Measurements from ENCODE around the gene NAALADL2.
"Not testable (repeated sequence)": the region's sequence is repeated elsewhere in the genome, so short reads cannot be mapped to it uniquely, and the experiment has no call there.

Gene NAALADL2

DNA sequence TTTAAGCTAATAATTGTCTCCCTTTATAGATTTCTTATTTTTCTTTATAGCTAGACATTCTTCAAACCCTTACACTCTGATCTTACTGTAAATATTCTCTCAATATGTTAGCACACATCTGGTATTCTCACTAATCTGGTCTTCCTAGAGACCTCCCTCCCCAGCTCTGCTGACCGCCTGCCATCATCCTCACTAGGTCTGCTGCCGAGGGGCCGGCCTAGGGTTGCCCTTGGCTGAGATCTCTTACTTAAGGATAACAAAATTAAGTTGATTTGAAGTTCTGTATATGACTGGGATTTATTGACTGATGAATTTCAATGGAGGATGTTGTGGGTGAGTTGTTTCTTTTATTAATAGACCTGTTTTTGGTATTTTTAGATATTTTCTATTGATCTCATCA, 586.6 kb downstream of the NAALADL2 start:
- DNase-seq = no peak

DNA sequence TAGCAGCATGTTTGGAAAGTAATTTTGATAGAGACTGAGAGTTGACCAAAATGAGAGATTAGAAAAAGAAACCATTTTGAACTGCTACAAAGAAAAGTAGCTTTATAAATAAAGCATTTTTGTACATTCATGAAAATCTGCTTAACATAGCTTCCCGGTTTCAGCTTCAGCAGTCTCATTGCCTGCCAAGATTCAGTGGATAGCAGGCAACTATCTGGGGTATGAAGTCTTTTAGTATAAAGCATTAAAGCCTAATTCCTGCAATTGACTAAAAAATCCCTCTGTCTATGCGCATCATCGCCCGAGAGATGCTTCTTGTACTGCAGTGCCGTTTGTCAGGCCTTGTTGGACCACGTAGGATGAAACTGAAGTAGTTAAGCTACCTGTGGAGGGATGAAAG, 588.4 kb downstream of the NAALADL2 start:
- DNase-seq = no peak

DNA sequence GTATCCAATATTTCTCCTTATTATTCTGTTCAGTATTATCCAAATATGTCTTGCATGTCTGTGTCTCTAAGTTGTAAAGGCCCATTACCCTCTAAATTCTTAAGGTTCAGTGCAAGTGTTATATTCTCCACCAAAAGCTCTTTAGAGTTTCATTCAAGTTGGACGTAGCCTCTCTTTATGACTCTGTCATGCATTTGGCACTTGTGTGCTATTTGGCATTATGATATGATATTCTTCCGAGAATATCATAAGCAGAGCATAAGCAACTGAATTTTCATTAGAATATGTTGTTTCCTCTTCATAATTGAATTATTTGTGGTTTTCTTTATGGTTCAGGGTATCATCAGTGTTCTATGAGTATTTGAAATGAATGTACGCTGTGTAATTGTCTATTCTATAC, 594.2 kb downstream of the NAALADL2 start:
- DNase-seq = no peak

DNA sequence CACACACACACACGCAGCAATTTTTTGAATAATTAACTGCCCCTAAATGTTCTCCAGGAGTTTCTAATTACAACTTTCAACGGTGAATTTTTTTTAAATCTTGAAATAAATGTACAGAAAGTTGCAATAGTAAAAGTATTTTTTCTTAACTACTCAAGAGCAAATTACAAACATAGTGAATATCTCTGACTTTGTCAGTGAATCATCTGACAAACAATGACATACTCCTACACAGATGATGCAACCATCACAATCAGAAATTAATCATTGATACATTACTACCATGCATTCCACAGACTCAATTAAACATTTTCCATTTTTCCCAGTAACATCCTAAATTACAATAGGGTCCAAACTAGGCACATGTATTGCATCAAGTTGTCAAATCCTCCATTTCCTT, 597.3 kb downstream of the NAALADL2 start:
- no peak for DNase-seq

DNA sequence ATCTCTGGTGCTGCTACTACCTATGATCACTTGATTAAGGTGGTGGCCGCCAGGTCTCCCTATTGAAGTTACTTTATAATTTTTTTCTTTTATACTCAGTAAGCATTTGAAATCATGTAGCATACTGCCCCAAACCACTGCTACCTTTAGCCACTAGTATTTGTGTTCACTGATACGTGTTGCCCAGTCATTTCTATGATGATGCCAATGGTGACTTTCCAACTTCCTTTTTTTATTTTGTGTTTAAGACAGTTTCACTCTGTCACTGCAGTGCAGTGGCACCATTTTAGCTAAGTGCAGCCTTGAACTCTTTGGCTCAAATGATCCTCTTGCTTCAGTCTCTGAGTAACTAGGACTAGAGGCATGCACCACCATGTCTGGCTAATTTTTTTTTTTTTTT, 598.2 kb downstream of the NAALADL2 start:
- no peak for DNase-seq

DNA sequence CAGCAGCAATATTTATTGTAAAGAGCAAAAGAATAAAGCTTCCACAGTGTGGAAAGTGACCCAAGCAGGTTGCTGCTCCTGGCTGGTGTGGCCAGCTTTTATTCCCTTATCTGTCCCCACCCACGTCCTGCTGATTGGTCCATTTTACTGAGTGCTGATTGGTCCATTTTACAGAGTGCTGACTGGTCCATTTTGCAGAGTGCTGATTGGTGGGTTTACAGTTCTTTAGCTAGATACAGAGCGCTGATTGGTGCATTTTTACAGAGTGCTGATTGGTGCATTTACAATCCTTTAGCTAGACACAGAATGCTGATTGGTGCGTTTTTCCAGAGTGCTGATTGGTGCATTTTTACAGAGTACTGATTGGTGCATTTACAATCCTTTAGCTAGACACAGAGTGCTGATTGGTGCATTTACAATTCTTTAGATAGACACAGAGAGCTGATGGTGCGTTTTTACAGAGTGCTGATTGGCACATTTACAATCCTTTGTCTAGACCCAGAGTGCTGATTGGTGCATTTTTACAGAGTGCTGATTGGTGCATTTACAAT, 601.8 kb downstream of the NAALADL2 start:
- DNase-seq = not testable (repeated sequence)

DNA sequence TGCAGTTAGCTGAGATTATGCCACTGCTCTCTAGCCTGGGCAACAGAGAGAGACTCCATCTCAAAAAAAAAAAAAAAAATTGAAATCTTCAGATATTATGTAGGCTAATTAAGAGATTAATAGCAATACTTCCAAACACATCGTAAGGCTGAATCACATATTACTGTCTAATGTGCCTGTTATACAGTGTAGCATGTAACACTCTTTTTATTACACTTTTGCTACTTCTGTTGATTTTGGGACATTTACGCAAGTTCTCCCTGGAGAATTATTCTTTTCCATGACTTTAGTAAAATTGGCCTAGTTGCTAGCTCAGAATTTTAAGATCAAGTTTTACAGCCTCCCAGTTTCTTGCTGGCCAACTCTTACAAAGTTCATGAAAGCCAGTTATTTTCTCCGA, 605.2 kb downstream of the NAALADL2 start:
- no peak for DNase-seq

DNA sequence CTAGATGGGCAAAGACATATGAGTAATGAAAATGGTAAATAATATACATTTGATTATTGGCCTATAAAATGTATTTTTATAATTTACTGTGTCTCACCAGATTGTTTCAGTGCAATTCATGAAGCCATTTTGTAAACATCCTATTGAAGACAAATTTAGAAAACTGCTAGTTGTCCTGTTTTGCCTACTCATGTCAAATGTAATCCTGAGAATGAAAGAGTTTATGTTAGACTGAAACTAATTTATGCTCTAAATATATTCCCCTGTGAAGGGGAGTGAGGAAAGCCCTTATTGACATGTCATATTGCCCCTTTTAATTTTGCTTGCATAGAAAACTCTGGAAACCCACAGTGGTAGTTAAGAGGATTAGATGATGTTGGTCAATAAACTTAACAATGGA, 610.0 kb downstream of the NAALADL2 start:
- DNase-seq = no peak

DNA sequence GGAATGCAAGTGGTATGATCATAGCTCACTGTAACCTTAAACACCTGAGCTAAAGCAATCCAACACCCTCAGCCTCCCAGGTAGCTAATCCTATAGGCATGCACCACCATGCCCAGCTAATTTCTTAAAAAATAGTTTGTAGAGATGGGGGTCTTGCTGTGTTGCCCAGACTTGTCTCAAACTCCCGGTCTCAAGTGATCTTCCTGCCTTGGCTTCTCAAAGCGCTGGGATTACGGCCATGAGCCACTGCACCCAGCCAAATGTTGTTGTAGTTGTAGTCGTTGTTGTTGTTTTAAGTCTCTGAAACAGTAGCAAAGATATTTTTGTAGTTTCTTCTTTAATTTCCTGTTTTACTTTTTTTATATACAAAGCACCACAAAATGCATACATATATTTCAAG, 616.6 kb downstream of the NAALADL2 start:
- DNase-seq = no peak

DNA sequence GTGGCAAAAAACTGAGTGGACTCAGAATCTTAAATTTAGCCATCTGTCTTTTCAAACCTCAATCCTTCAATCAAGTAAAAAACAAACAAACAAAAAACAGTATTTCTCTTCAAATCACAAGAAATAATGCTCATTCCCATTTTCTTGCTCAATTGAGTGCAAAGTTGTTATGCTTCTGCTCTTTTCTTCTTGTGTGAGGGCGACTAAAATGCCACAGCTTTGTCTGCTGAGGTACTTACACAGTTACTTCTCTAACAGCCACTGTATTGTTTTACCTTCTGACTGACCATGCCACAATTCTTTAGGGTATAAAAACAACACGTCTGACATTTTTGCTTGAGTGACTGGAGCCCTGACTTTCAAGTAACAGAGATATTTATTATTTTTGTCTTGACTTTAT, 617.4 kb downstream of the NAALADL2 start:
- no peak for DNase-seq

DNA sequence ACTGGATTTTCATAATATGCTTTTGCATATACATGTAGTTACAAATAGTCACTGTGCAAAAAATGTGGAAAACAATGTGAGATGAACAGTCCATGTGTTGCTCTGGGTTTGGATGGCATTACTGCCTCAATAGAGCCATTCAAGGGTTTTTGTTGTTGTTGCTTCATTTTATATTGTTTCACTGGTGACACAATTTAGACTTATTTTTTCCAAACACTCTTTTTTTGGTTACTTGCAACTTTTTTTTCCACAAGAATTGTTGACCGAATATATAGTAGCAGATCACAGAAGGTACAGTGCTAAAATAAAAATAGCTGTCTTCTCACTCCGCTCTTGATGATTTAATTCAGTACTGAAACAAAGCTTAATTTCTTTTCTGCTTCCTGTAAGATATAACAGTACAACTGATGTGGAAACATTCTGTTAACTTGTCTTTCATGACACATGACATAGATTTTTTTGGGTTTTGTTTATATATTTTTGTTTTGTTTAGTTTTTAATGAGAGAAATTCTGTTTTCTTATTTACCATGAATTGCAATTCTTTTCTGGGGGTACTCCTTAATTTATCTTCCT, 618.6 kb downstream of the NAALADL2 start:
- DNase-seq = no peak

DNA sequence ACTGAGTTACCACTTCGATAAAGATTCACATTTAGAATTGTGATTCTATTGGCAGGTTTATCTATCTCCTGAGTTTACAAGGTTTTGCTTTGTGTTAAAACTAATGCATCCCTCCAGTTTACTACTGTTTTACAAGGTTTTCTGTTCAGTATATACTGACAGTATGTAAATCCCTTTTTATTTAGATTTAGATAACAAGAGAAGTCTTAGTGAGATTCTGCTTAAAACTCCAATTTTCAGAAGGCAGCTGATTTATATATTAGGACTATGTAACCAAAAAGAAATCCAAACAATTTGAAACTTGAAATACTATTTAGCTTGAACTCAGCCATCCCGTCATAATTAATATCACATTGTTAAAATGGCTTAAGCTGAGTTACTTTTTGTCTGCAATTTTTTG, 619.2 kb downstream of the NAALADL2 start:
- no peak for DNase-seq

DNA sequence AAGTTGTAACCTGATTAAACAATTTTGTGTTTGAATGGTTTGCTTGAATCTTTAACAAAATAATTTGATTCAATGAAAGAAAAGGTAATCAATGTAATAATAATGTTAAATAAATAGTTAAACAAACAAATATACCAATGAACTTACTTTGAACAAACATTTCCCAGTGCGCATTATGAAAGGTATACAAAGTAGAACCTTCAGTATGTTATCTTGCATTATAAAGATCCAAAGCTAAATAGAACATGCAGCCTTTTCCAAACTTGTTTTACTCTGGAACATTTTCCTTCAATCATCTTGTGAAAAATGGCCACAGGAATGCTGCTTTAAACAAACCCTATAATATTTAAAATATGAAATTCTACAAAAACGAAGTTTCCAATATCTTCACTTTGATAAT, 620.0 kb downstream of the NAALADL2 start:
- DNase-seq = no peak

DNA sequence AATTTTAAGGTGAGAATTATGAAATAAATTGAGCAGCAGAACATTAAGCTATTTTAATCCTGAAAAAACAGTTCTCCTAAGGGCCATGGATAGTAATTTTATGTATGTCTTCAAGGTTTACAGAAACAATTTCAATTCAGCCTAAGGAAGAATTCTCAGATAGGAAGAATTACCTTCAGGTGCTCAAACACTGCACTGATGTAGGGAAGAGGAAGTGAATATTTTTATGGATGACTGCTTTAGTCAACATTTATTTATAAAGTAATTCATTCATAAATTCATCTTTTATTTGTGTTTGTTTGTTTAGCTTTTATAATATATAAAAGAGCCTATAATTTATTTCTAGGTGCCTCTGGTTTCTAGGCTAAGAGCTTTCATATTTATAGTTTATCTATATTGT, 620.7 kb downstream of the NAALADL2 start:
- DNase-seq = no peak

DNA sequence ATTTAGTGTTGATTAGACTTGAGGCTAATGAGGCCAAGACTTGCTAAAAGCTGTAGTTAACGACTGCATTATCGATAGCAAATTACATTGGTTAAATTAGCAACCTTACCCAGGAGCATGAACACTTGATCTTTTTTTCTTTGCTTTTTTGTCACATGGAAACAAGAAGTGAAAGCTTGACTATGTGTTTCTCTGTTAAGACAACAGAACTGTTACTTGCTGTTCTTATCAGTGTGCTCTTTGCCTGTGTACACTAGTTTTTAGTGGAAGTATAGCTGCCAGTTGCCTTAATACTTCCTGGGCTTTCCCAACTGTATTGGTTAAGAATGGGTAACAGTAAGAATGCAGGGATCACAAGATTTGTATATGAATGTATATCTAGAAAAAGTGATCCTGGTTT, 625.5 kb downstream of the NAALADL2 start:
- no peak for DNase-seq

DNA sequence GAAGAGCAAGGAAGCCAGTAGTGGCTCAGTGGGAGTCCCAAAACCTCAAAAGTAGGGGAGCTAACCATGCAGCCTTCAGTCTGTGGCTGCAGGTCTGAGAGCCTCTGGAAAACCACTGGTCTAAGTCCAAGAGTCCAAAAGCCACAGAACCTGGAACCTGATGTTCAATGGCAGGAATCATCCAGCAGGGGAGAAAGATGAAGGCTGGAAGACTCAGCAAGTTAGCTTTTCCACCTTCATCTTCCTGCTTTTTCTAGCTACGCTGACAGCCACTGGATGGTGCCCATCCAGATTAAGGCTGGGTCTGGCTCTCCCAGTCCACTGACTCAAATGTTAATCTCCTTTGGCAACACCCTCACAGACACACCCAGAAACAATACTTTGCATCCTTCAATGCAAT, 626.3 kb downstream of the NAALADL2 start:
- no peak for DNase-seq

DNA sequence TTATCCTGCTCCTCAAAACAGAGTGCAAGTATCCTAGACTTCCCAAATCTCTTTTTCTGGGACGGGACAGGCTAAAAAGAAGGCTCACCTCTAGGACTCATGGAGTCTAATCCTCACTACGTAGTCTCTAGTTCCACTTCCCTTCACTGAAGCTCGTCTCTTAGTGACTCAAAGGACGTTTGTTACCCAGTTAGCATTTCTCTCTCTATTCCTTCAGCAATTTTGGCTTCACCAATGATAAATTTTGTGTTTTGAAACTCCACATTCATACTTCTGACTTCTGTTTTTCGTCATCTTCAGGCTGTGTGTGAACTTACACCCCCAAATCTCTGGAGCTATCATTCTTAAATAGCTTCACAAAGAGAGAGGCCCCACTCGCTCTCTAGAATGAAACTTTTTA, 627.1 kb downstream of the NAALADL2 start:
- no peak for DNase-seq

DNA sequence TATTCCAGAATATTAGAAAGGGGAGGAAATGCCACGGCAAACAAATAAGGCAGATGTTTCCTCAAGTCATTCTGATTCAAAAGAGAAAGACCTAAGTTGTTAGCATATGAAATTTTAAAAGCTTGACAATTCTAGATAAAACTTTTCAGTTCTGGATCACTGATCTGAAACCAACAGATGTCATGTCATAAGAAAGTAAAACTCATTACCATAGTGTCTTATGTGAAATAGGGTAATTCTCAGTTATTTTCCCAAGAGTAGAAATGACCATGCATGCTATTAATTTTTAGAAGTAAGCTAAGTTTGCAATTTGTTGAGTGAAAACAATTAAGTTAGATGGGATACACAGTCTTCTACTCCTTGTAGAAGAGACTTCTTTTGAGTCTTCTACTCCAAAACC, 630.3 kb downstream of the NAALADL2 start:
- no peak for DNase-seq

DNA sequence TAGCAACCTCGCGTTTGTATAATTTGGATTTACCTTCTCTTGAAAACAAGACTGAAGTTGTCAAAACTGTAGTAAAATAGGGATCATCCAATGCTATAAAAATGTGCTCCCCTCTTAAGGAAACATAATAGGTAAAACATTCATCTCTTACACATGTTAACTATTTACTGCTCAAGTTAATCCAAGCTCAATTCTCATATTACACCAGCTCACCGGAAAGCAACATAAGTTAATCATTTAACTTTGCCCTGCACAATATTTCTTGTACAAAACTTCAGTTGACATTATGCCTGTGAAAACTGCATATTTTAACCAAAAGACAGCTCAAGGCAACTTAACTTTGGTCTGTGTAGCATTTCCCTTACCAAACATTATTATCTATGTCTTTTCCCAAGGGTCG, 634.2 kb downstream of the NAALADL2 start:
- no peak for DNase-seq

DNA sequence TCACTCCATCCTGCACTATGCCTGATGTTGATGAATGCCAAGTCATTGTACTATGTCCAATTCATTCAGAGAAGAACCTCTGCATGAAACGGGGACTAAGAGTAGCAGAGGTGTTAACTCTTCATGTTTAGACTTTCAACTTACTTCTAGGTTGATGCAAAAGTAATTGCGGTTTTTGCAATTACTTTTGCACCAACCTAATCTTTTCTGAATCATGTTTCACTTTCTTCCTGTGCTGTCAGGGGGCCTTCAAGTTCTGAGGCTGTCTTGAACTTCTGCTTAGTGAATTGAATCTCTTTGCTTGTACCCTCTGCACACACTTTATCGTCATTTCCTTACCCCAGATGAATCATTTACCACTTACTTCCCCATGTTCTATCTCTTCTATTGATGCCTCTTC, 636.2 kb downstream of the NAALADL2 start:
- DNase-seq = no peak

DNA sequence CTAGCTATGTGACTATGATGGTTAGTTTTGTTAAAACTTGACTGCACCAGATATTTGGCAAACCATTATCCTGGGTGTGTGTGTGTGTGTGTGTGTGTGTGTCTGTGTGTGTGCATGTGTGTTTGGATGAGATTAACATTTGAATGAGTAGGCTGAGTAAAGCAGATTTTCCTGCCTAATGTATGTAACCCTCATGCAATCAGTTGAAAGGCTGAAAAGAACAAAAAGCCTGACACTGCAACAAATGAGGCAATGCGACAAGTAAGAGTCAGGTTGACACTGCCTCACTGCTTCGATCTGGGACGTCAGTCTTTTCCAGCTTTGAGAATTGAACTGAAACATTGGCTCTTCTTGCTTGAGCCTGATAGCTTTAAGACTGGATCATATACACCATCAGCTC, 643.0 kb downstream of the NAALADL2 start:
- DNase-seq = no peak

DNA sequence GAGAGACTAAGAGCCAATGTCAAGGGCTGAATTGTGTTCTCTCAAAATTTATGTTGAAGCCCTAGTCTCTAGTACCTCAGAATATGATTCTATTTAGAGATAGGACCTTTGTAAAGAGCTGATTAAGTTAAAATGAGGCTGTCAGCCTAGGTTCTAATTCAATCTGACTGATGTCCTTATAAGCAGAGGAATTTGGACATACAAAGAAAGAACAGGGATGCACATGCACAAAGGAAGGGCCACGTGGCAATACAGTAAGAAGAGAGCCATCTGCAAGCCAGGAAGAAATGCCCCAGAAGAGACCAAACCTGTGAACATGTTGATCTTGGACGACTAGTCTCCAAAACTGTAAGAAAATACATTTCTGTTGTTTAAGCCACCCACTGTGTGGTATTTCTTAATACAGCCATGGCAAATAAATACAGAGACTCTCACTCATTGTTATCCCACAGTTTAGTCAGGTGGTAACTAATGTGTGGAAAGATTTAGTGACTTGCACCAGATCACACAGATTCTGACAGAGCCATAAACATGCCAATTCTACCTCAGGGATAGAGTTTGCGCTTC, 652.2 kb downstream of the NAALADL2 start:
- no peak for DNase-seq

DNA sequence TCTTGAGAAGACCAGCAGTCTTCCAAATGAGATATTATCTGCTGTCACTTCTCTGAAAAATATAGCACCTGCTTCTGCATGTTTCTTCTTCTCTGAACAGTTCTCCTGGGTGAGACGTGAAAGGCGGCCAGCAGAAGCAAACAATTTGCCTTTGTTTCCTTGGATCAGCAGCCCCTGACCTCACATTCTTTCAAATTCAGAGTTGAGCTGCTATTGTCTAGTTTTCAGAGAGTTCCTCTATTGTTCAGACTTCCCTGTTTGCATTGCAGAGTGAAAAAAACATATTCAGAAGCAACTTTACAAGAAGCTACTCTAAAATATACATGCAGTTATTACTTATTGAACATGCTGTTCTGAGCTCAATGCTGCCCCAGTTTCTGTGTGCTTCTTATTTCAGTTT, 653.6 kb downstream of the NAALADL2 start:
- no peak for DNase-seq

DNA sequence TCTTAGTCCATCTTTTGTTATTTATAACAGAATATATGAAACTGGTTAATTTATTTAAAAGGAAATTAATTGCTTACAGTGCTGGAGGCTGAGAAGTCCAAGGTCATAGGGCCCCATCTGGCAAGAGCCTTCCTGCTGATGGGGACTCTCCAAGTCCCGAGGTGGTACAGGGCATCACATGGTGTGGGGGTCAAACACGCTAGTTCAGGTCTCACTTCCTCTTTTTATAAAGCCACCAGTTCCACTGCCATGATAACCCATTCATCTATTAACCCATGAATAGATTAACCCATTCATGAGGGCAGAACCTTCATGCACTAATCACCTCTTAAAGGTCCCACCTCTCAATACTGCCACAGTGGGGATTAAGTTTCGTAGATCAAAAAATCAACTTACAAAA, 659.3 kb downstream of the NAALADL2 start:
- DNase-seq = no peak

DNA sequence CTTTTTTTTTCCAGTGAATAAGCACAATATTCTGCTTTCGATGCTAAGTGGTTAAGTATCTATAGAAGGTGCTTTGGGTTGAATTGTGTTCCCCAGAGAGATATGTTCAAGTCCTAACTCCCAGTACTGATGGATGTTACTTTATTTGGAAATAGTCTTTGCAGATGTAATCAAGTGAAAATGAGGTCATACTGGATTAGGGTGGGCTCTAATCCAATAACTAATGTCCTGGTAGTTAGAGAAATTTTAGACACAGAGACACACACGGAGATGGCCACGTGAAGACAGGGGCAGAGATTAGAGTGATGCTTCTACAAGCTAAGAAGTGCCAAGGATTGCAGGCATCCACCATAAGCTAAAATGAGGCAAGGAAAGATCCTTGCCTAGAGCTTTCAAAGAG, 662.3 kb downstream of the NAALADL2 start:
- DNase-seq = no peak
